Esophagus muscularis mucosa (tissue), 4 donors: ENCODE results near the gene MRTFB.

Experiments used
- CTCF ChIP-seq, 3 experiments: fragments of 200-600 bp in 2 of 3; fragments of 450-650 bp in 1 of 3; sonication (generic) in 2 of 3; IDR thresholded peaks; one replicate each; pipeline ENCODE4 v1.5.1; 2017 to 2019; ENCODE audit warnings: antibody characterized with exemption in 3 of 3, mild to moderate bottlenecking in 2 of 3, moderate library complexity in 1 of 3
- EP300 ChIP-seq: sonication (generic); formaldehyde crosslinking; IDR thresholded peaks from one replicate; pipeline ENCODE4 v1.6.1; 2017; ENCODE audit warnings: antibody characterized with exemption
- POLR2AphosphoS5 ChIP-seq, 2 donors: sonication (generic); formaldehyde crosslinking; IDR thresholded peaks; one replicate each; pipeline ENCODE4 v1.6.1; 2017; ENCODE audit warnings: antibody characterized with exemption in 2 of 2

DNA sequence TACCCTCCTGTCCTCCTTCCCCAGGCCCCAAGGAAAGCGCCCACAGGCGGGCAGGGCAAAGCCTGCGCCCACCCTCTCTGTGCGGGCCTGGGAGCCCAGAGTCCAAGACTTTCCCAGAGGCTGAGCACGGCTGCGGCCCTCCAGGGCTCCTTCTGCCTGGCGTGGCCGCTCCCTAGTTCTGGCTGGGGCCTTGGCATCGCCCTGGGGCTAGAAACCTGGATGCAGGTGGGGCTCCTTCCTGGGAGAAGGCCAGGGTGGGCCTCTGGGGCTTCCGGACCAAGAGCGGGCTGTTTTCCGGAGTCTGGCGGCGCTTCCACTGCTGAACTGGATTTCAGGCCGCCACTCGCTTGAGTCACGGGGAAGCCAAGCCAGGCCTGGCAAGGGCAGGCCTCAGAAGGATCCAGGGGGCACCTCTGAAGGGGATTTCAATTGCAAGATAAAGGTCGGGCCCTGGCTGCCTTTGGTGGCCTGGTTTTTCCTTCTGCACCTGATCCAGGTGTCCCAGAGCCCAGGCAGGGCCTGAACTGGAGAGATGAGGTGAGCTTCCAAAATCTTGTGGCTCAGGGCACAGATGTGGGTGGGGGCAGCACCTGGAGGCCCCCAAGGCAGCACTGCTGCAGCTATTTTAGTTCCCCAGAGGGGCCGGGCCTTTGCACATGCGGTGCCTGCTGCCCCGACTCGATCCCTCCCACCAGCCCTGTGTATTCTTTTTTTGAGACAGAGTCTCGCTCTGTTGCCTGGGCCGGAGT, 227.4 kb downstream of the MRTFB start:
- TF ChIP-seq CTCF (IDR thresholded peaks at IDR 0.05) (no peak), EP300 (no peak), POLR2AphosphoS5 (IDR thresholded peaks at IDR 0.05) (no peak)
